OCI-LY3 (cell line): ENCODE results near the gene CHURC1.

Experiments used
- H2AFZ ChIP-seq: fragments of 200-600, 300-600 bp; shearing (Covaris generic); 2 replicates; pipeline ENCODE4 v1.6.0; 2014; ENCODE audit warnings: antibody characterized with exemption, low read depth, low read length
- H3K27ac ChIP-seq: fragments of 200-600, 300-600 bp; sonication (generic); 2 replicates; pipeline ENCODE4 v1.5.1; 2014; ENCODE audit warnings: mild to moderate bottlenecking, low read length, moderate library complexity, mixed read lengths
- H3K27me3 ChIP-seq: fragments of 200-600, 300-600 bp; sonication (generic); 2 replicates; pipeline ENCODE4 v1.6.1; 2014; ENCODE audit warnings: low read depth, low read length, mixed read lengths
- H3K36me3 ChIP-seq: fragments of 200-600, 300-600 bp; sonication (generic); replicated peaks from 2 replicates; pipeline ENCODE3; 2014; ENCODE audit warnings: low read depth, low read length, mixed read lengths
- H3K4me1 ChIP-seq: fragments of 300-600, 200-600 bp; sonication (generic); 2 replicates; pipeline ENCODE4 v1.6.1; 2014; ENCODE audit warnings: low read length, mixed read lengths
- H3K4me2 ChIP-seq: fragments of 200-600, 300-600 bp; sonication (generic); 2 replicates; pipeline ENCODE4 v1.6.1; 2014; ENCODE audit warnings: low read length, mixed read lengths
- H3K4me3 ChIP-seq: fragments of 300-600, 200-600 bp; sonication (generic); 2 replicates; pipeline ENCODE4 v1.5.1; 2014; ENCODE audit warnings: antibody characterized with exemption, mild to moderate bottlenecking, low read length, moderate library complexity
- H3K79me2 ChIP-seq: fragments of 300-600, 200-600 bp; shearing (Covaris generic); 2 replicates; pipeline ENCODE4 v1.6.1; 2014; ENCODE audit warnings: mild to moderate bottlenecking, low read length, mixed read lengths
- H3K9ac ChIP-seq: fragments of 300-600, 200-600 bp; shearing (Covaris generic); 2 replicates; pipeline ENCODE4 v1.6.0; 2014; ENCODE audit warnings: mild to moderate bottlenecking, low read length, moderate library complexity
- H3K9me3 ChIP-seq: fragments of 200-600, 300-600 bp; shearing (Covaris generic); 2 replicates; pipeline ENCODE4 v1.6.1; 2014; ENCODE audit warnings: low read length, mixed read lengths; ENCODE audit not compliant: insufficient read depth
- H4K20me1 ChIP-seq: fragments of 200-600, 300-600 bp; sonication (generic); 2 replicates; pipeline ENCODE4 v1.6.1; 2016; ENCODE audit warnings: low read length, mixed read lengths; ENCODE audit not compliant: insufficient read depth
- CTCF ChIP-seq: fragments of 200-600, 300-600 bp; sonication (generic); IDR thresholded peaks from 2 replicates; pipeline ENCODE4 v1.5.1; 2014; ENCODE audit warnings: antibody characterized with exemption, low read length, low read depth
- EZH2phosphoT487 ChIP-seq: fragments of 200-600 bp; shearing (Covaris generic); IDR thresholded peaks from 2 replicates; pipeline ENCODE4 v1.6.1; 2018; ENCODE audit warnings: antibody characterized with exemption, mixed run types, low read depth

The CHURC1 gene

GRCh38 chr14:64952598-64953309, 38.5 kb downstream of the CHURC1 start:
- no peak overlapping the region for H2AFZ ChIP-seq
- H3K36me3 ChIP-seq, result no peaks in the 10 kb centered on the region
- no peaks in the 10 kb centered on the region for H3K9me3 ChIP-seq
- no peaks in the 10 kb centered on the region for H3K27me3 ChIP-seq
- H4K20me1 ChIP-seq, result no peaks in the 10 kb centered on the region
- H3K4me2 ChIP-seq, result no peak overlapping the region
- H3K4me3 ChIP-seq, result no peak overlapping the region
- no peak overlapping the region for H3K27ac ChIP-seq
- no peaks in the 10 kb centered on the region for H3K79me2 ChIP-seq
- H3K9ac ChIP-seq, result no peak overlapping the region
- H3K4me1 ChIP-seq, result no peaks in the 10 kb centered on the region
- TF ChIP-seq EZH2phosphoT487 (no peak), CTCF (no peak; the same call in 1 of the 2 replicates)

- Histone ChIP-seq H3K9me3 (no peaks in the 10 kb centered on the region), H2AFZ (no peak overlapping the region), H3K79me2 (no peaks in the 10 kb centered on the region), H3K27ac (no peak overlapping the region), H3K9ac (no peak overlapping the region), H3K4me2 (no peak overlapping the region), H4K20me1 (no peaks in the 10 kb centered on the region), H3K4me3 (no peak overlapping the region), H3K27me3 (no peaks in the 10 kb centered on the region), H3K36me3 (no peaks in the 10 kb centered on the region), H3K4me1 (no peaks in the 10 kb centered on the region)
- TF ChIP-seq CTCF (no peak), EZH2phosphoT487 (no peak)
Observed at GRCh38 chr14:64953310-64953654, 39.0 kb downstream of the CHURC1 start.

- Histone ChIP-seq H3K9ac (no peak overlapping the region), H4K20me1 (no peaks in the 10 kb centered on the region)
- no peak for TF ChIP-seq CTCF
- TF ChIP-seq EZH2phosphoT487, result no peak
Observed at GRCh38 chr14:64953661-64954060, 39.4 kb downstream of the CHURC1 start.

GRCh38 chr14:64954491-64955240, 40.4 kb downstream of the CHURC1 start:
- Histone ChIP-seq H3K4me3 (no peak overlapping the region), H3K4me1 (no peaks in the 10 kb centered on the region), H3K9me3 (no peaks in the 10 kb centered on the region), H3K79me2 (no peaks in the 10 kb centered on the region), H4K20me1 (no peaks in the 10 kb centered on the region), H3K9ac (no peak overlapping the region), H3K27ac (no peak overlapping the region), H3K4me2 (no peak overlapping the region), H2AFZ (no peak overlapping the region), H3K36me3 (no peaks in the 10 kb centered on the region), H3K27me3 (no peaks in the 10 kb centered on the region)
- TF ChIP-seq EZH2phosphoT487, result no peak

More at GRCh38 chr14:64953661-64954060, 39.4 kb downstream of the CHURC1 start:
- Histone ChIP-seq H3K36me3 (no peaks in the 10 kb centered on the region), H3K4me3 (no peak overlapping the region), H3K4me2 (no peak overlapping the region), H3K9me3 (no peaks in the 10 kb centered on the region), H3K4me1 (no peaks in the 10 kb centered on the region), H3K79me2 (no peaks in the 10 kb centered on the region), H3K27ac (no peak overlapping the region), H3K27me3 (no peaks in the 10 kb centered on the region), H2AFZ (no peak overlapping the region)
